HUDEP-2 (cell line): ENCODE measurements around the gene DNALI1.
A peak's percentile ranks its signal among the peaks of the same experiment; 100 is the strongest.

Experiments
- DNase-seq, 76 experiments: peaks; one replicate each; lab custom pipeline; 2025; ENCODE audit not compliant: unreplicated experiment in 76 of 76; lab: John Stamatoyannopoulos, UW

Gene DNALI1

GRCh38 chr1:37599940-37600339 is 43.2 kb downstream of the DNALI1 start:
- DNase-seq, result no peak

- DNase-seq, result no peak
These were observed 44.7 kb downstream of the DNALI1 start for GRCh38 chr1:37601441-37601840.

- peak in 16 of 76 experiments; percentile 1 to 26 (median 12) for DNase-seq
These were observed 46.3 kb downstream of the DNALI1 start for GRCh38 chr1:37602750-37603694.

GRCh38 chr1:37605061-37605650 is 48.4 kb downstream of the DNALI1 start:
- peak in 3 of 76 experiments; percentile 0 to 17 (median 8) for DNase-seq

GRCh38 chr1:37605806-37606474 is 49.2 kb downstream of the DNALI1 start:
- no peak for DNase-seq

DNA sequence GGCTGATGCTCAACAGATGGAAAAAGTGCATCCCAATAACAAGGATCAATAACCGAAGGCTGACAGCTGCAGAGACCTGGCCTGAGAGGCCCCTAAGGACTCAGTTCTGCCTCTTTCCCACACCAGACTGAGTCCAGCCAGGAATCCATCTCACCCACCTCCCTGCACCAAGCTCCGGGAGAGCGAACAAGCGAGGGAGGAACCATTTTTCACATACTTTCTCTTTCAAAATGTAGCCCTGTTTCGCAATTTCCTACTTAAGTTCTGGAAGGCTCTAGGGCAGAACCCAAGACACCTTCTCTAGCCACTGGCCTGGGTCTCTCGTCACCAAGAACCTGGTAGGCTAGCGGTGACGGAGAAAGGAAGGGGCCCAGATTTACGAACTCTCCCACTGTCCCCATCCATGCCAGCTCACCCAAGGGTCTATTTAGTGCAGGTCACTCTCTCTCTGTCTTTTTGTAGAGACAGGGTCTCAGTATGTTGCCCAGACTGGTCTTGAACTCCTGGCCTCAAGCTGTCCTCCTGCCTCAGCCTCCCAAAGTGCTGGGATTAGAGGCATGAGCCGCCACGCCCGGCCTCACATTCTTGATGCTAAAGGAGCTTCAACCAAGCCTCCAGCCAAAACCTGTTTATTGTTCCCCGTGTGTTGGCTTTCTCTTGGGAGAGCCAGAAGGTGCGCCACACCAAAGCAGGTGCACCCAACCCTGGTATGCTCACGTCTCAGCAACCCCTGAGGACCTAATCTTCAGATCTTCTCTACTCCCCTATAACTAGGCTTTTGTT is 49.9 kb downstream of the DNALI1 start:
- DNase-seq, result no peak

GRCh38 chr1:37609002-37609401 is 52.3 kb downstream of the DNALI1 start:
- DNase-seq, result no peak

DNA sequence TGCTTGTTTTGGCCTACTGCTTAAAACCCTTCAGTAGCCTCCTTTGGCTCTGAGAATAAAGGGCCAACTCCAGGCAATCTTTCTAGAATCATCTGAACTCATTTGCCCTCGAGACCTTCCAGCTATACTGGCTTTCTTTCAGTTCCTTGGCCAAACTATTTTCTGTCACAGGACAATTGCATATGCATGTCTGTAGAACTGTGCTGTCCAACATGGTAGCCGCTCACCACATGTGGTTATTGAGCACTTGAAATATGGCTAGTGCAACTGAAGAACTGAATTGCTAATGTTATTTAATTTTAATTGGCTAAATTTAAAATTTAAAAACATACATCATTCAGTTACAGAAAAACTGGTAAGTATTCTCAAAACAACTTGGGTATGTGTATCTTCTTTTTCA is 53.3 kb downstream of the DNALI1 start:
- no peak for DNase-seq

DNA sequence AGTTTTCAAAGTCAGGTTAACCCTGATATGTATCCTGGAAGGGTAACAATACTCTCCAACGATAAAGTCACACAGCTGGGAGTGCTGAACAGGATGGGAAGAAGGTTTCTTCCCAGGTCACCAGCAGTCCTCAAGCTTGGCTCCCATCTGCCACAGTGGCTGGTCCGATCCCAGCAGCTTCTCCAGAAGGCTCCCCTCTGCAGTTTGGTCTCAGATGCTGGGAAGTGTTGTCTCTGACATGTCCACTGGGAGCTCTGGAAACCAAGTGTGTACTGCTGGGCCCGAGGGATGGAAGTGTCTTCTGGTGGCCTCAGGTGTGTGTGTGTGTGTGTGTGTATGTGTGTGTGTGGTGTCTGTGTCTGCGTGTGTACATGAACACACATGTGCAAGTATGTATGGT is 55.4 kb downstream of the DNALI1 start:
- DNase-seq, result no peak

DNA sequence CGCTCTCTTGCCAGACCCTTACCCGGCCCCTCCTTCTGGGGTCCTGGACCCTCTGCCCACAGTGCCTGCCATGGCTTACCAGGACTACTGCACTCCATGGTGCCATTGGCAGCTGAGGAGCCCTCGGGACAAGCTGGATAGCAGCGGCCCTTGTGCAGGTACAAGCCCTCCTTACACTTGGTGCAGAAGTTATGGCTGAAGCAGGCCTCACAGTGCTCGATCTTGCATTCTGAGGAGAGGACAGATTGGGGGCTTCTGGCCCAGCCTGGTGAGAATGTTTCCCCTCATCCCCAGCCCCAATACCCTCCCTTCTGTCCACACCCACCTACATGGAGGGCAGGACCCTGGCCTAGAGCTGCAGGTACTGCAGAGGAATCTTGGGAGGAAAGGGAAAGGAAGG is 57.4 kb downstream of the DNALI1 start:
- DNase-seq, result no peak

DNA sequence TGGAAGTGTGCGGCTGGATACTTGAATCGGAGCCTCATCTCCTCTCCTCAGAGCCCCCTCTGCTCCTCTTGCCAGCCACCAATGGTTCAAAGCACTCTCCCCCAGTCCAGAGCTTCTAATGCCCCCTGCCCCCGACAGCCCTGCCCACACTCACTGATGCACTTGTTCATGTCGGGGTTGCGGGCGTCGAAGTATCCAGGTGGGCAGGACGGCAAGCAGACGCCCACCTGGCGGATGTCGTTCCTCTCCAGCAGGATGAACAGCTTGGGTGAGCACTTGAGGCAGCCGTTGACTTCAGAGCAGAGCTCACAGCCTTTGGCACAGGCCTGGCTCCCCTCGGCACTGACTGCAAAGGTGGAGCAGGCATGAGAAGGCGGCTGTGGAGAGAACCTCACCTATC is 59.6 kb downstream of the DNALI1 start:
- DNase-seq, result no peak
